Epithelial cell of prostate (primary cell): ENCODE data around the gene ORAI2.
"Not testable (repeated sequence)": the region's sequence is repeated elsewhere in the genome, so short reads cannot be mapped to it uniquely, and the experiment has no call there.

Source experiments
- DNase-seq: peaks from one replicate; pipeline ENCODE4 v3.0.0-alpha.2; 2011; ENCODE audit warnings: low read depth, low spot score
- H3K27ac ChIP-seq: fragments of 450-650 bp; 2 replicates; pipeline ENCODE4 v1.5.1; 2017; ENCODE audit warnings: mild to moderate bottlenecking

ORAI2 gene

DNA sequence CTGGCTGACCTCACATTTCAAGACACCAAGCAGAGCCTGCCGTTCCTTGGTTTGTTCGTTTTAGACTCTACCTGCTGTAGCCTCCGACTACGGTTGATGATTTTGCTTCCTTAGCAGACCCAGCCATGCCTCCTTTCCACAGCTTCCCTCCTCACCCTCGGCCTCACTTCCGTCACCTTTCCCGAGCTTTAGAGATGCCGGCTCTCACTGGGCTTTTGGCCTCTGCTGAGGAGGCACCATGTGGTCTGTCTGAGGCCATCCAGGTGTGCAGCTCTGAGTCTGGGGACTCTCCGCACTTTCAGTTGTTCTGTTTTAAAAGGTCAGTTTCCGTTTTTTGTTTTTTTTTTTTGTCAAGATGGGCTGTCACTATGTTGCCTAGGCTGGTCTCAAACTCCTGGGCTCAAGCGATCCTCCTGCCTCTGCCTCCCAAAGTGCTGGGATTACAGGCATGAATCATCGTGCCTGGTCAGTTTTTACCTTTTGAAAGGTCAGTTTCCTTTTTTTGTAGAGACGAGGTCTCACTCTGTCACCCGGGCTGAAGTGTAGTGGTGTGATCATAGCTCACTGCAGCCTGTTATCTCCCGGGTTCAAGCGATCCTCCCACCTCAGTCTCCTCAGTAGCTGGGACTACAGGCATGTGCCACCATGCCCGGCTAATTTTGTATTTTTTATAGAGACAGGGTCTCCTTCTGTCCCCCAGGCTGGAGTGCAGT lies 11.7 kb downstream of the ORAI2 start:
- no peak for DNase-seq
- H3K27ac ChIP-seq, result no peak overlapping the region

DNA sequence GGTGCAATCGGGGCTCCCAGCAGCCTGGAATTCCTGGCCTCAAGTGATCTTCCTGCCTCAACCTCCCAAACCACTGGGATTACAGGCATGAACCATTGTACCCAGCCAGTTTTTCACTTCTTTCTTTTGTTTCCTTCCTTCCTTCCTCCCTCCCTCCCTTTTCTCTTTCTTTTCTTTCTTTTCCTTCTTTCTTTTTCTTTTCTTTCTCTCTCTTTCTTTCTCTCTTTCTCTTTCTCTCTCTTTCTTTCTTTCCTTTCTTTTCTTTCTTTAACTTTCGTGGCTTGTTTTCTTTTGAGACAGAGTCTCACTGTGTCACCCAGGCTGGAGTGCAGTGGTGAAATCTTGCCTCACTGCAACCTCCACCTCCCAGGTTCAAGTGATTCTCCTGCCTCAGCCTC lies 12.3 kb downstream of the ORAI2 start:
- no peak overlapping the region for H3K27ac ChIP-seq
- no peak for DNase-seq

DNA sequence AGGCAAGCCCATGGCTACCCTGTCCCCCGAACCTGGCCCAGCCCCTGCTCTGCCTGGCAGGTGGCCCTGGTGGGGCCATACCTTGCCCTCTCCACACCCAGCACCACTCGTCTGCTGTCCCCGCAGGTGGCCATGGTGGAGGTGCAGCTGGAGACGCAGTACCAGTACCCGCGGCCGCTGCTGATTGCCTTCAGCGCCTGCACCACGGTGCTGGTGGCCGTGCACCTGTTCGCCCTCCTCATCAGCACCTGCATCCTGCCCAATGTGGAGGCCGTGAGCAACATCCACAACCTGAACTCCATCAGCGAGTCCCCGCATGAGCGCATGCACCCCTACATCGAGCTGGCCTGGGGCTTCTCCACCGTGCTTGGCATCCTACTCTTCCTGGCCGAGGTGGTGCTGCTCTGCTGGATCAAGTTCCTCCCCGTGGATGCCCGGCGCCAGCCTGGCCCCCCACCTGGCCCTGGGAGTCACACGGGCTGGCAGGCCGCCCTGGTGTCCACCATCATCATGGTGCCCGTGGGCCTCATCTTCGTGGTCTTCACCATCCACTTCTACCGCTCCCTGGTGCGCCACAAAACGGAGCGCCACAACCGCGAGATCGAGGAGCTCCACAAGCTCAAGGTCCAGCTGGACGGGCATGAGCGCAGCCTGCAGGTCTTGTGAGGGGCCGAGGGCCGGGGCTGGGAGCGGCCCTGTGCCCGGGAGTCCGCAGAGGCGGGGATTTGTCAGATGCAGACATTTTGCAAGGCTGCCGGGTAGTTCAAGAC lies 13.2 kb downstream of the ORAI2 start:
- H3K27ac ChIP-seq, result no peak overlapping the region
- DNase-seq, result no peak

DNA sequence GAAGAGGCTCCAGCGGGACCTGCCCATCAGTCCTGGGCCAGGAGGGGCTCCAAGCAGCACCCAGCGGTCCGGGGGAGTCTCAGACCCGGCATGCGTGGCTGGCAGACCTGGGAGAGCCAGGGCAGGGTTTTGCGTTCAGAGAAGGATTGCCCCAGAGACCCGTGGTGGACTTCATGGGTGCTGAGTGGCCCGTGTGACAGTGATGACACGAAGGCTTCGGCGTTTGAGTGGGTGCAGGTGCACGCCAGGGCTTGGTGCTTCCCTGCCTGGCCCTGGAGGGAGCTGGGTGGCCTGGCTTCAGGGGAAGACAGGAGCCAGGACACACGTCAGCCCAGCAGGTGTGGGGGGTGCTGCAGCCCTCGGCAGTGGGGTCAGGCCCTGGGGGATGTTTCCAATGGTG lies 13.9 kb downstream of the ORAI2 start:
- no peak overlapping the region for H3K27ac ChIP-seq
- DNase-seq, result no peak

DNA sequence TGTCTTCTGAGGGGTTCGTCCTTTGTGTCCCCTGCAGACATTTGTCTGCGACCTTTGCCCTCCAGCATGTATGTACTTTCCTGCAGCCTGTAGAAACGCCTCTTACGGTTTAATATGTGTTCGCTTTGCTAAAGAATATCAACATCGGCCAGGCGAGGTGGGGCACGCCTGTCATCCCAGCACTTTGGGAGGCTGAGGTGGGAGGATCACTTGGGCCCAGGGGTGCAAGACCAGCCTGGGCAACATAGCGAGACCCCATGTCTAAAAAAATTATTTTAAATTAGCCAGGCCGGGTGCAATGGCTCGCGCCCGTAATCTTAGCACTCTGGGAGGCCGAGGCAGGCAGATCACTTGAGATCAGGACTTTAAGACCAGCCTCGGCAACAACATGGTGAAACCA lies 15.8 kb downstream of the ORAI2 start:
- DNase-seq, result no peak
- no peak overlapping the region for H3K27ac ChIP-seq

DNA sequence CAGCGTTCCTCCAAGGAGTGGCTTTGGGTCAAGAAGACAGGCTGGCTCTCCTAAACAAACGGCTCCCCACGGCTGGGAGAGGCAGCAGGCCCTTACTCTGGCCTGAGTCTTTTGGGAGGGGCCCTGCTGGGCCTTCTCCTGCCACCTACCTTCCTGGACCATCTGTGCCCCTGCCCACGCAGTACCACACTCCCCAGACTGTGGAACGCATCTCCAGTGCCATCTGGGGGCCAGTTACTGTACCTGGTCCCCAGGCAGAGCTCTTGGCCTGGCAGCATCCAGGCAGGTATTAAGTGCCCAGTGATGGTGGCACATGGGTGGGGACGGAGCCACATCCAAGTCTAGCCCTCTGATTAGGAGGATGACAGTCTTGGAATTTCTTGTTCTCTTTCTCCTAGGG lies 16.9 kb downstream of the ORAI2 start:
- no peak for DNase-seq

DNA sequence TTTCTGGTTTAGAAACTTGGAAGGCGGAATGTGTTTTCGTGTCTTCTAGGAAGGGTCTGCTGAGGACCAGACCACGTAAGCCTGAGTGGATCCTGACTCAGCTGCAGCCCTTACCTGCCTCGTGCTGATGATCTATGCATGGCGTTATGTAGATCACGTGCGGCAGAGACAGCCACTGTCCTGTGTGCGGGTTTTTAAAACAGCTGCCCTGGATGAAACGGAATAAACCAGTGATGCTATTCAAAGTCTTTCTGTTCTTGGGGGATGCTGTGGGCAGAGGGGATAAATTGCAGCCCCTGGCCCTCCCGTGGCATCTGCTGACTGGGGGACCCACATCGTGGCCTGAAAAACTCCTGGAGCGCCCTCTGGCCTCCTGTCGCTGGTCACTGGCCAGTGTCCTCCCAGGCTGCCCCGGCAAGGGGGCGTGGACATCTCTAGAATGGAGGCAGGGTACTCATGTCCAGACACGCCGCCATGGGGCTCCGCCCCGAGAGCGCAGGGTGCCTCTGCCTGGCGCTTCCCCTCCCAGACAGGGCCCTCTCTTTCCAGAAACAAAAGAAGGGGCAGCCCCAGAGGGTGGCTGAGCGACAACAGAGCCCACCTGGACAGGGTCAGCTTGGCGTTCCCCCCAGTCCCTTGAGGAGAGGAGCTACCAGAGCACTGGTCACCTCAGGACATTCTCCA lies 18.1 kb downstream of the ORAI2 start:
- no peak for DNase-seq
- peak overlapping the region; percentile 56 for H3K27ac ChIP-seq

More for the DNA sequence above, 16.9 kb downstream of the ORAI2 start:
- no peak overlapping the region for H3K27ac ChIP-seq

DNA sequence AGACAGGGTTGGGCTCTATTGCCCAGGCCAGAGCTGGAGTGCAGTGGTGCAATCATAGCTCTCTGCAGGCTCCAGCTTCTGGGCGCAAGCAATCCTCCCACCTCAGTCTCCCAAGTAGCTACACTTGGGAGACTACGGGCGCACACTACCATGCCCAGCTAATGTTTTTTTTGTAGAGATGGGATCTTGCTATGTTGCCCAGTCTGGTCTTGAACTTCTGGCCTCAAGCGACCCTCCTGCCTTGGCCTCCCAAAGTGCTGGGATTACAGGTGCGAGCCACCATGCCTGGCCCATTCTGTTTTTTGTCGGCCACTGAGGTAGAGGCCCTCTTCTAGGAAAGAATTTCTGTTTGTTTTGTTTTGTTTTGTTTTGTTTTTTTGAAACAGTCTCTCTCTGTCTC lies 19.1 kb downstream of the ORAI2 start:
- H3K27ac ChIP-seq, result no peak overlapping the region
- DNase-seq, result no peak

DNA sequence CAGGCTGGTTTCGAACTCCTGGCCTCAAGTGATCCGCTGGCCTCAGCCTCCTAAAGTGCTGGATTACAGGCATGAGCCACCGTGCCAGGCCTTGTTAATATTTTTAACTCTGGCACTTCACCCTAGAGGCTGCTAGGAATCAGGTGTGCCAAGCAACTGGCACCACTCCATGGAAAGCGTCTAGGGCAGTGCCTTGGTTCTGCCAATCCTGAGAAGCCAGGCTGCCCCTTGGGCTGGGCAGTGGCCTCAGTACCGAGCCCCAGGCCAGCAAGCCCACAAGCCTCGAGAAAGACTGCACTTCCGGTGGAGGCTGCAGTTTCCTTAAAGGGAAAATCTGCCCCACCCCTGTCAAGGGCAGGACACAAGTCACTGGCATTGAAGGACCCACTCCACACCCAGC lies 19.9 kb downstream of the ORAI2 start:
- no peak for DNase-seq
- H3K27ac ChIP-seq, result no peak overlapping the region

DNA sequence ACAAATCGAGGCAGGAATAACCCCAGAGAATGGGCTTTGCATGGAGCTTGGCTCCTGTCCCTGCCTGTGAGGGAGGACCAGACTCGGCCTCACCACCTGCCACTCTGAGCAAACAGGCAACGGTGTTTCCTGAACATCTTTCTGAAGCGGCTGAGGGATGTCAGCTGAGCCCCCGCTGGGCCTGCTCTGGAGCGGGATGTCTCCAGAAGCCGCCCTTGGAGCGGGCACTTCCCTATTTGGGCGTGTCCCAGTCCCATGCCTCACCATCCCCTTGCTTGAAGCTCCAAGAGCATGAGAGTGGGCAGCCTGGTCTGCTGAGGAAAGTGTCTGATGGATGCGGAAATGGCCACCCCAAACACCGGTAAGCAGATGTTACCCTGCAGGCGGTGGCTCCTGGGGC lies 21.1 kb downstream of the ORAI2 start:
- H3K27ac ChIP-seq, result no peak overlapping the region
- no peak for DNase-seq

DNA sequence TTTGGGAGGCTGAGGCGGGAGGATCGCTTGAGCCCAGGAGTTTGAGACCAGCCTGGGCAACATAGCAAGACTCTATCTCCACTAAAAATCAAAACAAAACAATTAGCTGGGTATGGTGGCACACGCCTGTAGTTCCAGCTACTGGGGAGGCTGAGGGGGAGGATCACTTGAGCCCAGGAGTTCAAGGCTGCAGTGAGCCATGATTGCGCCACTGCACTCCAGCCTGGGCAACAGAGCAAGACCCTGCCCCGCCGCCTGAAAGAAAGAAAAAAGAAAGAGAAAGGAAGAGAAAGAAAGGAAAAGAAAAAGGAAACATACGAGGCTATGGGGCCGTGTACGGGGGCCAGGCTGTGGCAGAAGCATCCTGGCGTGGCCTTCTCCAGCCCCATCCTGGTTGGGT lies 21.6 kb downstream of the ORAI2 start:
- DNase-seq, H3K27ac ChIP-seq: not testable (repeated sequence)

DNA sequence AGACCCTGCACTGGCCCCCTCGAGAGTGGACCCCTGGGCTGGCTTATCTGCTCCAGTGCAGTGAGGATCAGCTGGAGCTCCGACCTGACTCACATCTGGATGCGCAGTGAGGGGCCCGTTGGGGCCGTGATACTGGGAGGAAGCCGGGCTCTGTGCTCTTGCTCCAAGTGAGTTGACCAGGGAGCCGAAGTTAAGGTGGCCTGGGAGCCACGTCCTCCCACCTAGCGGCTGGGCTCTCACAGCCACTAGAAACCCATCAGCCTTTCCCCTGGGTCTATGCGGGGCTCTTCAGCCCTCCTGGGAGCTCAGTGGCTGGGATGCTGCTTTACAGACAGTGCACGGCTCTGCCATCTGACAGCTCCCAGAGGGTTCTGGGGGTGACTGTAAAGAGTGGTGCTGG lies 22.2 kb downstream of the ORAI2 start:
- no peak overlapping the region for H3K27ac ChIP-seq
- DNase-seq, result no peak

DNA sequence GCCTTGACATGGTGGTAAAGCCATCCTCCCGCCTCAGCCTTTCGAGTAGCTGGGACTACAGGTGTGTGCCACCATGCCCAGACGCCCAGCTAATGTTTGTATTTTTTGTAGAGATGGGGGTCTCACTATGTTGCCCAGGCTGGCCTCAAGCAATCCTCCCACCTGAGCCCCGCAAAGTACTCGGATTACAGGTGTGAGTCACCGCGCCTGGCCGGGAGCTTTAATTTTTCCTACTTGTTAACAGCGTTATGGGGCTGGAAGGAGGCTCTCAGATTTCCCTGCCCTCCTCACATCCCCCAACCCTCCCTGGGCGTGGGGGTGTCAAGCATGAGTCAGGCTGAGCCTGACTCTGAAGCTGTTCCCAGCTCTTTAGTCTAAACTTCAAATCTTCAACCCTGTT lies 23.0 kb downstream of the ORAI2 start:
- no peak for DNase-seq
- H3K27ac ChIP-seq, result no peak overlapping the region

DNA sequence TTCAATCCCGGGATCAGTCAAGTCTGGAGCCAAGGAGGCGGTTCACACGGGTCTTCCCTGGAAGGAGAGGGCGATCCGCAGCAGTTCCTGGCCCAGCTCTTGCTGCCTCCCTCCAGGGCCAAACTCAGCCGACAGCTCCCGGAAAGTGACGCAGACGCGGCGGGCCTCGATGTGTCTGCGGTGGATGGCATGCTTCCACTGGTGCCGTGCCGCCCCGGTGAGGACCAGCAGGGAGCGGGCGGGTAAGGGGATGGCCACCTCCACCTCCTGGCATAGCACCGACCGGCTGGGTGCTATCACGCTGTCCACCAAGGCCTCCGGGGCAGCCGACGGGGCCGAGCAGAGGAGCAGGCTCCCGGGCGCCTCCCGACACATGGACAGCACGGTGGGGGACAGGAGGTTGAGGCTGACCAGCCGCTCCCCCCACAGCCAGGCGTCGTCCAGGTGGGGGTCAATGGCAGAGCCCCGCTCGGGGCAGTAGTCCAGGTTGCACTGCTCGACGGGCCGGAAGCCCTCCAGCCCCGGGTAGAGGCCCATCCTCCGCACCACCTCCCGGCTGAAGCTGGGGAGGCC lies 24.1 kb downstream of the ORAI2 start:
- H3K27ac ChIP-seq, result no peak overlapping the region
- DNase-seq, result no peak

DNA sequence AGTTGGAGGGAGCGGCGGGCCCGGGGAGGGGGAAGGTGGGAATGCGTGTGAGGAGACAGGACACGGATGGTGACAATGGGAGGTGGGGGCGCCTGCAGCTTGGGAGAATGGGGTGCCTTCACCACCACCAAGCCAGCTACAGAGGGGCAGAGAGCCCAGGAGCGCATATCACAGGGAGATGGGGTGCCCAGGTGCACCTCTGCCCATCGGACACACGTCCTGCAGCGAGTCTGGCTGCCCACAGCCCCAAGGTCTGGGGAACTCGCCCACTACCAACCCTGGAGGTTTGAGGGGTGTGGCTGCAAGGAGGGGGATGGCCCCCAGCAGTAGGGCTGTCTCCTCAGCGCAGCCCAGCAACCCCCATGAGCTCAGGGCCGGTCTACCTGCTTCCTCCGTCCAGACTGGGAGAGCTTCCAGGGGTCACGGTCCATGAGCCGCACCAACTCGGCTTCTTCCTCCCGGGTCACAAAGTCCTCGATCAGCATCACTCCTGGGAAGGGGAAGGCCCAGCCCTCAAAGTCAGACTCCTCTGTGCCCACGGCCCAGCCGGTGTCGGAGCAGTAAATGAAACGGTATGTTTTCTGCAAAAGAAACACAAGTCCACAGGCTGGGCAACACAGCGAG lies 26.0 kb downstream of the ORAI2 start:
- H3K27ac ChIP-seq, result no peak overlapping the region
- DNase-seq, result no peak

DNA sequence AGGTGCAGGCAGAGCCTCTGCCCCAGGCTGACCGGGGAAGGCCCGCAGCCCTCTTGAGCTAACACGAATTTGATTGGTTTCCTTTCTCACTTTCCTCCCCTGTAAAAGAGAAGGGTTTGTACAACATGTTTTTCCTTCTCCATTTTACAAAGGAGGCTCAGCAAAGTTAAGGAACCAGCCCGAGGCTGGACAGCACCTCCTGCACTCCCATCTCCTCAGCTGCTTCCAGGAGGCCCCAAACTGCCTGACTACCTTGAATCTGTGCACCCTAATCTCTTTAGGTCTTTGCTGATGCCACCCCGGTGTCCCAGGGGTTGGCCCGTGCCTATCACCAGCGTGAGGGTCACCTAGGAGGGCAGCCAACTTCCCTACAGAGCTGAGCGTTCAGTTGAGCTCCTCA lies 27.1 kb downstream of the ORAI2 start:
- DNase-seq, result no peak
- H3K27ac ChIP-seq, result no peak overlapping the region

DNA sequence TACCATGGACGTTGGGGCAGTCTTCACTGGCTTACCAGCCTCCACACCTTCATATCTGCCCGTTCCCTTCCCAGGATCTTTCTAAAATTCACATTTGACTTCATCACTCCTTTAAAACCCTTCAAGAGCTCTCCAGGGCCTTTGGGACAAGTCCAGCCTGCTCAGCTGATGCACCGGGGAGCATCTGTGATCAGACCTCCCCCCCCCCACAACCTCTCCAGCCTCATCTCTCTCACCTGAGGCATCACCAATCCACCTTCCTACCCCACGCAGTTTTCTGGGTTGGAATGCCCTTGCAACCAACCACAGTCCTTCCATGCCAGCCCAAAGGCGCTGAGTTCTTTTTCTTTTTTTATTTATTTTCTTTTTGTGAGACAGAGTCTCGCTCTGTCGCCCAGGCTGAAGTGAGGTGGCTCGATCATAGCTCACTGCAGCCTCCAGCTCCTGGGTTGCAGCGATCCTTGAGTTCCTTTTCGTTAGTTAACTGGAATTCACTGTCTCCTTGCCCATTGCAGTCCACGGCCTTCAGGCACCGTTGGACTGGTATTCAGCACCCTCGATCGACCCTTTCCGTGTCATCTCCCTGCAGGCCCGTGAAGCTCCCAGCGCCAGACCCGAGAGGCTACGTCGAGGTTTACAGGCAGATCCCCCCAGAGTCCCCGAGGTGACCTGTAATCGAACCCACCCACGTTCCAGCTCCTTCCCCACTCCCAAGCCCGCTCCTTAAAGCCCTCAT lies 30.6 kb downstream of the ORAI2 start:
- no peak overlapping the region for H3K27ac ChIP-seq
- DNase-seq, result no peak

DNA sequence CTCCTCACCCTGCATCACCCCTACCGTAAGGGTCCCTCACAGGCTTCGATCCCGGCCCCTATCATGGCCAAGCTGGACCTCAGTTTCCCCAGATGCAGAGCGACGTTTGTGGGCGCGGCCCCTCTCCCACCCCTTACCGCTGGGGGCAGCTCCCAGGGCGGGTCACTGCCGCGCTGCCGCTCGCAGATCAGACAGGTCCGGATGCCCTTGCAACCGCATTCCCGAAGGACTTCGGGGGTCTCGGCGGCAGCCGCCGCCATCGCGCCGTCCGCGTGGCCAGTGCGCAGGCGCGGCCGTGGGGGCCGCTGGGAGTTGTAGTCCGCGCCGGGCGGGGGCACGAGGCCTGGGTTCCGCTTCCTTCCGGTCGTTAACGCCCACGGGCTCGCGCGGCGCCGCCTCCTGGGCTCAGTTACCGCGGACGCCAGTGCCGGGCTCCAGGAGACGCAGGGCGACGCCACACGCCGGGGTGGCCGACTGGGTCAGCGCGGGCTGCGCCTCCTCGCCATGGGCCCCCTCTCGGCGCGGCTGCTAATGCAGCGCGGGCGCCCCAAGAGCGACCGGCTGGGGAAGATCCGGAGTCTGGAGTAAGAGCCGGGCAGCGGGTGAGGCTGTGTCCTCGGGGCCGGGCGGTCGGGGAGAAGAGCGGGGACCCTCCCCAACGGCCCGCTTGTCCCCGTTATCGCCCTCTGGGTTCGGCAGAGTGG lies 31.4 kb downstream of the ORAI2 start, which contains the start of the genes ALKBH4 and LRWD1:
TSS of gene ALKBH4 (minus strand) at position 287 of the 704 bp plus-strand sequence. CDS start at position 260, 27 bp downstream.
TSS of gene LRWD1 (plus strand) at position 408 of the 704 bp plus-strand sequence. CDS start at position 505, 97 bp downstream.
- no peak within 1 kb of the TSS for H3K27ac ChIP-seq
- no peak for DNase-seq

DNA sequence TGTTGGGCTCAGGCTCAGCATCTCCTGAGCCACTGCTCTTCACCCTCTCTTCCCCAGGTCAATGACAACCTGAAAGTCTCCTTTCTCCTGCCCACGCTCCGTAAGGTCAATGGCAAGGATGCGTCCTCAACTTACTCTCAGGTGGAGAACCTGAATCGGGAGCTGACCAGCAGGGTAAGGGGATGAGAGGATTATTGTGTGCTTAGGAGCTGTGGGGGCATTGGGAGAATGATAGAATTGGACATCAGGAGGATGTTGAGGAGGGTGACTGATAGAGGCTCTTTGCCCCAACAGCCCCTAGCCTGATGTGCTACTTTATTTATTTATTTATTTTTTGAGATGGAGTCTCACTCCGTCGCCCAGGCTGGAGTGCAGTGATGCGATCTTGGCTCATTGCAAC lies 32.7 kb downstream of the ORAI2 start:
- DNase-seq, result no peak
- H3K27ac ChIP-seq, result no peak overlapping the region
